ENCODE measurements around the gene OSBPL6. TPM values are rescaled to one million over a fixed set of nuclear protein-coding genes. Genes with fewer than 3 reads are reported as not detected.

The OSBPL6 gene
- total and polyA plus RNA-seq, 10 of the 15 experiments (the other 5 are each of a cell fraction or from before 2014, with no cell fraction given): 0.01 to 0.08 (median 0.03) TPM; not detected in 5

- CTCF ChIA-PET: interaction anchor here (1.1 kb wide), 1 partner anchor 83 kb away, joined by 3 read pairs; no protein-coding TSS in a partner anchor
- FAIRE-seq: peak; percentile 52
- no peak overlapping the region for H2AFZ ChIP-seq (ENCODE audit: control insufficient read depth, low read depth, low read length)
Measured at GRCh38 chr2:178366412-178366811, 172.1 kb downstream of the OSBPL6 start.

More at GRCh38 chr2:178366412-178366811, 172.1 kb downstream of the OSBPL6 start:
- H3K79me2 ChIP-seq (ENCODE audit: control insufficient read depth, insufficient read depth, low read length): no peaks in the 10 kb centered on the region
- no peaks in the 10 kb centered on the region for H3K4me1 ChIP-seq (ENCODE audit: control insufficient read depth, insufficient read depth, low read length)
- no peaks in the 10 kb centered on the region for H4K20me1 ChIP-seq (ENCODE audit: control insufficient read depth, insufficient read depth)
- intact Hi-C loops (cut with micrococcal nuclease; ENCODE audit: unreplicated experiment): no loop called here
- H3K27ac ChIP-seq (ENCODE audit: control insufficient read depth, insufficient read depth): no peak overlapping the region
- RAD21 ChIA-PET (ENCODE audit: unreplicated experiment): no interaction called here
- BruUV-seq (replicated peaks): no TSS peak
- no peak overlapping the region for H3K4me3 ChIP-seq
- 72% methylated on average over 4 of the region's 4 CpGs for WGBS (ENCODE audit: insufficient coverage, insufficient replicate concordance, low lambda C conversion rate, missing lambda C conversion rate)
- H3K9ac ChIP-seq (ENCODE audit: control insufficient read depth, insufficient read depth, low read length): no peak overlapping the region
- no peak for DNase-seq (ENCODE audit: low read depth, low spot score)
- no peak for ATAC-seq
- H3K36me3 ChIP-seq (ENCODE audit: control insufficient read depth in 2 of 2, insufficient read depth in 2 of 2, low read length in 1 of 2): no peaks in the 10 kb centered on the region
- in situ Hi-C loops (cut with MboI): no loop called here
- no peak for TF ChIP-seq ZBTB4 (CRISPR knock-in tag; IDR thresholded peaks at IDR 0.05)
- TF ChIP-seq ZZZ3 (IDR thresholded peaks at IDR 0.05; ENCODE audit: control insufficient read depth, insufficient read length, low read depth): no peak
- no peak for TF ChIP-seq RELA (IDR thresholded peaks at IDR 0.05; ENCODE audit: borderline replicate concordance, partially characterized antibody)
- POLR2A ChIA-PET: no interaction called here
- SMC1A ChIA-PET (ENCODE audit: uncharacterized antibody, unreplicated experiment): no interaction called here
- H3K27me3 ChIP-seq (replicated peaks in 1 of 2; ENCODE audit: control insufficient read depth in 2 of 2, insufficient read depth in 2 of 2, low read length in 1 of 2): no peaks in the 10 kb centered on the region
- H3K4me2 ChIP-seq (ENCODE audit: control insufficient read depth, insufficient read depth): no peak overlapping the region
- H3K9me3 ChIP-seq (replicated peaks; ENCODE audit: control insufficient read depth, insufficient read depth, low read length): no peaks in the 10 kb centered on the region
